WTC11 (cell line): ENCODE data around the gene OCA2.

Experiments used
- ATF1 ChIP-seq: sonication (generic); formaldehyde crosslinking; IDR thresholded peaks from 2 replicates; pipeline ENCODE4 v1.8.1; 2023; ENCODE audit warnings: mild to moderate bottlenecking, moderate library complexity, missing genetic modification reagents
- ATF3 ChIP-seq: sonication (generic); formaldehyde crosslinking; conservative IDR thresholded peaks from 2 replicates; pipeline ENCODE4 v1.8.1; 2022; ENCODE audit warnings: mild to moderate bottlenecking, missing genetic modification reagents
- ATF6 ChIP-seq: sonication (generic); formaldehyde crosslinking; IDR thresholded peaks from 2 replicates; pipeline ENCODE4 v1.8.1; 2023; ENCODE audit warnings: mild to moderate bottlenecking, missing genetic modification reagents
- CTCF ChIP-seq: fragments of 200-600 bp; IDR thresholded peaks from 2 replicates; pipeline ENCODE4 v1.8.0; 2022; ENCODE audit warnings: antibody characterized with exemption
- E2F1 ChIP-seq: sonication (generic); formaldehyde crosslinking; IDR thresholded peaks from 2 replicates; pipeline ENCODE4 v1.8.0; 2022; ENCODE audit warnings: mild to moderate bottlenecking, missing genetic modification reagents
- E2F4 ChIP-seq: sonication (generic); formaldehyde crosslinking; IDR thresholded peaks from 2 replicates; pipeline ENCODE4 v1.8.1; 2022; ENCODE audit warnings: low read depth, mild to moderate bottlenecking, moderate library complexity, missing genetic modification reagents, borderline replicate concordance
- HMGXB4 ChIP-seq: sonication (generic); formaldehyde crosslinking; IDR thresholded peaks from 2 replicates; pipeline ENCODE4 v1.8.1; 2023; ENCODE audit warnings: mild to moderate bottlenecking, moderate library complexity, missing genetic modification reagents
- MAX ChIP-seq: sonication (generic); formaldehyde crosslinking; IDR thresholded peaks from 2 replicates; pipeline ENCODE4 v1.8.0; 2022; ENCODE audit warnings: mild to moderate bottlenecking, missing genetic modification reagents
- STAT6 ChIP-seq: sonication (generic); formaldehyde crosslinking; conservative IDR thresholded peaks from 2 replicates; pipeline ENCODE4 v1.8.1; 2023; ENCODE audit warnings: mild to moderate bottlenecking, low read depth, missing genetic modification reagents, moderate library complexity
- TP53 ChIP-seq: sonication (generic); formaldehyde crosslinking; IDR thresholded peaks from 2 replicates; pipeline ENCODE4 v1.8.1; 2023; ENCODE audit warnings: mild to moderate bottlenecking, missing genetic modification reagents
- ZNF317 ChIP-seq: sonication (generic); formaldehyde crosslinking; IDR thresholded peaks from 2 replicates; pipeline ENCODE4 v1.8.1; 2023; ENCODE audit warnings: low read depth, mild to moderate bottlenecking, moderate library complexity, missing genetic modification reagents, borderline replicate concordance
- ZNF512 ChIP-seq: sonication (generic); formaldehyde crosslinking; IDR thresholded peaks from 2 replicates; pipeline ENCODE4 v1.8.1; 2022; ENCODE audit warnings: missing genetic modification reagents, borderline replicate concordance

- TF ChIP-seq CTCF, result no peak
- TF ChIP-seq ZNF317 (CRISPR knock-in tag), result no peak
- no peak for TF ChIP-seq TP53
- TF ChIP-seq HMGXB4 (CRISPR knock-in tag), result no peak
- TF ChIP-seq ATF3, result no peak
- no peak for TF ChIP-seq STAT6
- TF ChIP-seq ATF1 (CRISPR knock-in tag), result no peak
- TF ChIP-seq E2F4 (CRISPR knock-in tag), result no peak
- no peak for TF ChIP-seq E2F1 (CRISPR knock-in tag)
- no peak for TF ChIP-seq ZNF512 (CRISPR knock-in tag)
- no peak for TF ChIP-seq MAX (CRISPR knock-in tag)
- no peak for TF ChIP-seq ATF6 (CRISPR knock-in tag)
These were observed 322.6 kb downstream of the OCA2 start for GRCh38 chr15:27776501-27776900.
